SK-N-SH (cell line): Measurements from ENCODE around the gene ZNF134. TPM values are rescaled to one million over a fixed set of nuclear protein-coding genes. Genes with fewer than 3 reads are reported as not detected.

ENCODE experiments used
- CTCF ChIA-PET: fragments of 300-600, 350-600 bp; formaldehyde crosslinking; extraction: SDS; loops from one replicate; lab custom pipeline; 2021; lab: Yijun Ruan, JAX
- POLR2A ChIA-PET: fragments of 350-600 bp; sonication (Branson Sonifier 250); formaldehyde crosslinking; extraction: SDS; loops from one replicate; lab custom pipeline; 2020; ENCODE audit warnings: antibody characterized with exemption, inconsistent platforms; lab: Yijun Ruan, JAX
- DNase-seq: peaks from one replicate; pipeline ENCODE4 v3.0.0; 2012
- H2AFZ ChIP-seq: fragments of 200-600 bp; sonication (generic); 2 replicates; pipeline ENCODE4 v1.8.1; 2016; ENCODE audit warnings: antibody characterized with exemption, mild to moderate bottlenecking, low read depth
- H3F3A ChIP-seq: fragments of 200-600 bp; sonication (generic); replicated peaks from 2 replicates; pipeline ENCODE3; 2016; ENCODE audit warnings: antibody characterized with exemption, mild to moderate bottlenecking; ENCODE audit not compliant: insufficient read depth
- H3K27ac ChIP-seq, 2 experiments: fragments of 200-500 bp in 1 of 2; fragments of 200-600 bp in 1 of 2; sonication (Bioruptor generic) in 1 of 2; sonication (generic), shearing (Covaris generic) in 1 of 2; 2 replicates each; pipeline versions ENCODE4 v1.5.1 to v1.6.1; 2014 to 2016; ENCODE audit warnings: low read depth in 2 of 2, inconsistent platforms in 1 of 2, low read length in 1 of 2, mild to moderate bottlenecking in 1 of 2, mixed read lengths in 1 of 2
- H3K27me3 ChIP-seq: fragments of 200-600 bp; sonication (generic), shearing (Covaris generic); 2 replicates; pipeline ENCODE4 v1.6.1; 2016; ENCODE audit warnings: mixed run types; ENCODE audit not compliant: insufficient read depth
- H3K36me3 ChIP-seq, 2 experiments: fragments of 200-500 bp in 1 of 2; fragments of 200-600 bp in 1 of 2; sonication (Bioruptor generic) in 1 of 2; sonication (generic) in 1 of 2; replicated peaks in 1 of 2; 2 replicates each; pipeline versions ENCODE3 to v1.5.1; 2014 to 2016; ENCODE audit warnings: low read length in 1 of 2, mild to moderate bottlenecking in 1 of 2; ENCODE audit not compliant: insufficient read depth in 2 of 2, control insufficient read depth in 1 of 2
- H3K4me1 ChIP-seq, 2 experiments: fragments of 200-500 bp in 1 of 2; fragments of 200-600 bp in 1 of 2; sonication (Bioruptor generic) in 1 of 2; sonication (generic), shearing (Covaris generic) in 1 of 2; 2 replicates each; pipeline versions ENCODE4 v1.5.1 to v1.6.1; 2014 to 2016; ENCODE audit warnings: low read depth in 1 of 2, low read length in 1 of 2, mixed run types in 1 of 2; ENCODE audit not compliant: insufficient read depth in 2 of 2, control insufficient read depth in 1 of 2
- H3K4me2 ChIP-seq: fragments of 200-600 bp; sonication (generic), shearing (Covaris generic); 2 replicates; pipeline ENCODE4 v1.6.1; 2017; ENCODE audit warnings: mixed run types
- H3K4me3 ChIP-seq, 2 experiments: fragments of 200-500 bp in 1 of 2; fragments of 200-600 bp in 1 of 2; sonication (Bioruptor generic) in 1 of 2; sonication (generic), shearing (Covaris generic) in 1 of 2; 2 replicates each; pipeline versions ENCODE4 v1.5.1 to v1.8.1; 2014 to 2016; ENCODE audit warnings: low read depth in 2 of 2, inconsistent platforms in 1 of 2, low read length in 1 of 2, mild to moderate bottlenecking in 1 of 2, mixed read lengths in 1 of 2, moderate library complexity in 1 of 2
- H3K79me2 ChIP-seq: fragments of 200-600 bp; sonication (generic); 2 replicates; pipeline ENCODE4 v1.8.1; 2017; ENCODE audit warnings: mild to moderate bottlenecking; ENCODE audit not compliant: insufficient read depth
- H3K9ac ChIP-seq: fragments of 200-600 bp; sonication (generic); 2 replicates; pipeline ENCODE4 v1.6.1; 2017; ENCODE audit warnings: mixed run types
- H3K9me2 ChIP-seq: fragments of 200-600 bp; sonication (generic); 2 replicates; pipeline ENCODE4 v1.6.1; 2017; ENCODE audit warnings: mixed run types
- H3K9me3 ChIP-seq: fragments of 200-600 bp; sonication (generic); 2 replicates; pipeline ENCODE4 v1.6.1; 2017; ENCODE audit warnings: mixed run types, mild to moderate bottlenecking, moderate library complexity
- H4K20me1 ChIP-seq: fragments of 200-600 bp; sonication (generic); 2 replicates; pipeline ENCODE4 v1.6.1; 2017; ENCODE audit warnings: mild to moderate bottlenecking, mixed run types; ENCODE audit not compliant: insufficient read depth
- CHD2 ChIP-seq: fragments of 150-350 bp; IDR thresholded peaks from 2 replicates; pipeline ENCODE4 v1.6.1; 2018; ENCODE audit warnings: low read length; ENCODE audit not compliant: partially characterized antibody
- CTCF ChIP-seq: fragments of 200-600 bp; sonication (generic); IDR thresholded peaks from 2 replicates; pipeline ENCODE4 v1.6.1; 2017; ENCODE audit warnings: antibody characterized with exemption, mild to moderate bottlenecking, moderate library complexity
- ELF1 ChIP-seq: IDR thresholded peaks from 2 replicates; pipeline ENCODE4 v1.4.0; 2012
- EZH2phosphoT487 ChIP-seq: fragments of 200-600 bp; sonication (generic); IDR thresholded peaks from 2 replicates; pipeline ENCODE4 v1.6.1; 2017; ENCODE audit warnings: low read depth, mixed run types, mild to moderate bottlenecking, antibody characterized with exemption, moderate library complexity, borderline replicate concordance
- FOXM1 ChIP-seq: IDR thresholded peaks from 2 replicates; pipeline ENCODE4 v1.4.0; 2012; ENCODE audit warnings: low read depth, mild to moderate bottlenecking
- GABPA ChIP-seq: IDR thresholded peaks from 2 replicates; pipeline ENCODE4 v1.4.0; 2012; ENCODE audit warnings: low read depth, mild to moderate bottlenecking
- IRF3 ChIP-seq: fragments of 150-350 bp; IDR thresholded peaks from 2 replicates; pipeline ENCODE4 v1.6.1; 2016; ENCODE audit warnings: mild to moderate bottlenecking, low read depth, low read length
- MAX ChIP-seq: IDR thresholded peaks from 2 replicates; pipeline ENCODE4 v1.4.0; 2012; ENCODE audit warnings: low read depth
- MEF2A ChIP-seq: IDR thresholded peaks from 2 replicates; pipeline ENCODE4 v1.4.0; 2012; ENCODE audit warnings: low read depth, borderline replicate concordance
- MXI1 ChIP-seq: IDR thresholded peaks from 2 replicates; pipeline ENCODE4 v1.6.1; 2012; ENCODE audit warnings: mild to moderate bottlenecking, low read depth, low read length, improper control_type of control experiment
- PBX3 ChIP-seq: IDR thresholded peaks from 2 replicates; pipeline ENCODE4; 2012
- POLR2AphosphoS5 ChIP-seq: IDR thresholded peaks from 2 replicates; pipeline ENCODE4 v1.6.1; 2012; ENCODE audit warnings: low read depth, low read length
- RAD21 ChIP-seq: IDR thresholded peaks from 2 replicates; pipeline ENCODE4 v1.6.1; 2012; ENCODE audit warnings: mild to moderate bottlenecking, low read length
- SMC3 ChIP-seq: IDR thresholded peaks from 2 replicates; pipeline ENCODE4 v1.6.1; 2012; ENCODE audit warnings: low read depth, low read length, improper control_type of control experiment
- TCF12 ChIP-seq: IDR thresholded peaks from 2 replicates; pipeline ENCODE4 v1.4.0; 2012
- YY1 ChIP-seq: IDR thresholded peaks from 2 replicates; pipeline ENCODE4 v1.4.0; 2012; ENCODE audit warnings: low read depth, mild to moderate bottlenecking
- ZBTB33 ChIP-seq: IDR thresholded peaks from 2 replicates; pipeline ENCODE4 v1.4.0; 2012; ENCODE audit warnings: low read depth, borderline replicate concordance
- WGBS: methylation state at CpG from one replicate; pipeline ENCODE4 v1.1.6; 2017; ENCODE audit warnings: low lambda C conversion rate; 5-methylcytosine and 5-hydroxymethylcytosine counted together
- polyA plus RNA-seq, 3 experiments: library from polyadenylated mRNA; depleted of rRNA; stranded (reverse); fragments of >200 nt; gene quantifications; 2 replicates each; pipeline ENCODE4 v1.2.3, GENCODE V29; 2012

ZNF134 gene
- polyA plus RNA-seq, 1 of the 3 experiments (the other 2 are of a cell fraction), result 9.8 TPM

GRCh38 chr19:57578487-57579205 lies 35.4 kb upstream of the ZNF134 start, which contains the start of gene ZNF416:
ZNF416 (minus strand) TSS chr19:57578911; CDS start chr19:57578704, 207 bp downstream.
- H3K27me3 ChIP-seq, result no peaks in the 10 kb centered on the region
- H3F3A ChIP-seq, result no peaks in the 10 kb centered on the region
- peaks cover 30 to 40% of the 10 kb centered on the region in 2 experiments for H3K36me3 ChIP-seq
- peak within 1 kb of the TSS in 1 of 2 experiments; percentile 43; a peak in 2 of 4 replicates for H3K27ac ChIP-seq
- H3K79me2 ChIP-seq, result peaks cover 21% of the 10 kb centered on the region
- H3K9me2 ChIP-seq, result no peaks in the 10 kb centered on the region
- 2% methylated on average over 15 of the region's 62 CpGs for WGBS
- H3K4me3 ChIP-seq, result peak within 1 kb of the TSS; percentile 80 to 96
- H2AFZ ChIP-seq, result peak within 1 kb of the TSS; percentile 88
- H3K4me2 ChIP-seq, result peak within 1 kb of the TSS; percentile 83
- no peaks in the 10 kb centered on the region for H4K20me1 ChIP-seq
- ChIA-PET CTCF (interaction anchor here (0.6 kb wide), 1 partner anchor 26 kb away, joined by 4 read pairs; no protein-coding TSS in a partner anchor), POLR2A (no interaction called here)
- peak within 1 kb of the TSS; percentile 73 for H3K9ac ChIP-seq
- H3K9me3 ChIP-seq, result peaks cover 7% of the 10 kb centered on the region; the same call in 1 of the 2 replicates
- H3K4me1 ChIP-seq, result peaks cover 0 to 7% of the 10 kb centered on the region in 2 experiments; a peak in 1 of 4 replicates
- peak; percentile 98 for DNase-seq
- peak; percentile 74 for TF ChIP-seq MXI1
- peak; percentile 74; the same call in 1 of the 2 replicates for TF ChIP-seq MAX
- TF ChIP-seq IRF3, result peak; percentile 22; the same call in 1 of the 2 replicates
- no peak for TF ChIP-seq TCF12
- TF ChIP-seq EZH2phosphoT487, result no peak
- peak; percentile 85 for TF ChIP-seq PBX3
- TF ChIP-seq CHD2, result peak; percentile 97
- no peak for TF ChIP-seq FOXM1
- TF ChIP-seq GABPA, result peak; percentile 91
- TF ChIP-seq CTCF, result peak; percentile 38
- peak; percentile 55; the same call in 1 of the 2 replicates for TF ChIP-seq POLR2AphosphoS5
- 0 out of 2 replicates have a peak, but pooled peaks have one; percentile 18 for TF ChIP-seq YY1
- TF ChIP-seq SMC3, result peak; percentile 40; the same call in 1 of the 2 replicates
- no peak for TF ChIP-seq MEF2A
- peak; percentile 91 for TF ChIP-seq ELF1
- peak; percentile 80 for TF ChIP-seq ZBTB33
- TF ChIP-seq RAD21, result peak; percentile 42
